Right lobe of liver (tissue), 4 donors: ENCODE measurements around the gene MIGA1.
"Not testable (repeated sequence)": the region's sequence is repeated elsewhere in the genome, so short reads cannot be mapped to it uniquely, and the experiment has no call there.

Experiments used
- POLR2A ChIP-seq: fragments of 450-650 bp; IDR thresholded peaks from one replicate; pipeline ENCODE4 v1.6.1; 2017; ENCODE audit warnings: antibody characterized with exemption, mild to moderate bottlenecking
- TF ChIP-seq, protein P1 (sequence below), 4 donors: fragments of 200-600 bp in 3 of 4; fragments of 450-650 bp in 1 of 4; IDR thresholded peaks; one replicate each; pipeline versions ENCODE4 v1.5.1 to v1.8.0; 2016 to 2022; ENCODE audit warnings: antibody characterized with exemption in 4 of 4, mild to moderate bottlenecking in 2 of 4
- donor health status: DM: no; HTN: no; CAD: no.
- donor health status: DM: no; HTN: no; CAD: no.
- donor health status: DM: no; HTN: yes; CAD: no.

DNA sequence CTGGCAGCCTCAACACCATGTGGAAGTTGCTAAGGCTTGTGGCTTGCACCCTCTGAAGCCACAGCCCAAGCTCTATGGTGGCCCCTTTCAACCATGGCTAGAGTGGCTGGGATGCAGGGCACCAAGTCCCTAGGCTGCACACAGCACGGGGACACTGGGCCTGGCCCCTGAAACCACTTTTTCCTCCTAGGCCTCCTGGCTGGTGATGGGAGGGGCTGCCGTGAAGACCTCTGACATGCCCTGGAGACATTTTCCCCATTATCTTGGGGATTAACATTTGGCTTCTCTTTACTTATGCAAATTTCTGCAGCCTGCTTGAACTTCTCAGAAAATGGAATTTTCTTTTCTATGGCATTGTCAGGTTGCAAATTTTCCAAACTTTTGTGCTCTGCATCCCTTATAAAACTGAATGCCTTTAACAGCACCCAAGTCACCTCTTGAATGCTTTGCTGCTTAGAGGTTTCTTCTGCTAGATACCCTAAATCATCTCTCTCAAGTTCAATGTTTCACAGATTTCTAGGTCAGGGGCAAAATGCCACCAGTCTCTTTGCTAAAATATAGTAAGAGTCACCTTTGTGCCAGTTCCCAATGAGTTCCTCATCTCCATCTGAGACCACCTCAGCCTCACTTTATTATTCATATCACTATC is 6.8 kb downstream of the MIGA1 start:
- TF ChIP-seq POLR2A, result not testable (repeated sequence)
- TF ChIP-seq, protein P1, sequence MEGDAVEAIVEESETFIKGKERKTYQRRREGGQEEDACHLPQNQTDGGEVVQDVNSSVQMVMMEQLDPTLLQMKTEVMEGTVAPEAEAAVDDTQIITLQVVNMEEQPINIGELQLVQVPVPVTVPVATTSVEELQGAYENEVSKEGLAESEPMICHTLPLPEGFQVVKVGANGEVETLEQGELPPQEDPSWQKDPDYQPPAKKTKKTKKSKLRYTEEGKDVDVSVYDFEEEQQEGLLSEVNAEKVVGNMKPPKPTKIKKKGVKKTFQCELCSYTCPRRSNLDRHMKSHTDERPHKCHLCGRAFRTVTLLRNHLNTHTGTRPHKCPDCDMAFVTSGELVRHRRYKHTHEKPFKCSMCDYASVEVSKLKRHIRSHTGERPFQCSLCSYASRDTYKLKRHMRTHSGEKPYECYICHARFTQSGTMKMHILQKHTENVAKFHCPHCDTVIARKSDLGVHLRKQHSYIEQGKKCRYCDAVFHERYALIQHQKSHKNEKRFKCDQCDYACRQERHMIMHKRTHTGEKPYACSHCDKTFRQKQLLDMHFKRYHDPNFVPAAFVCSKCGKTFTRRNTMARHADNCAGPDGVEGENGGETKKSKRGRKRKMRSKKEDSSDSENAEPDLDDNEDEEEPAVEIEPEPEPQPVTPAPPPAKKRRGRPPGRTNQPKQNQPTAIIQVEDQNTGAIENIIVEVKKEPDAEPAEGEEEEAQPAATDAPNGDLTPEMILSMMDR (IDR thresholded peaks at IDR 0.05), result not testable (repeated sequence)
